Renal pelvis (tissue), 4 donors: ENCODE data around the gene SAA2. TPM values are rescaled to one million over a fixed set of nuclear protein-coding genes. Genes with fewer than 3 reads are reported as not detected.

ENCODE experiments used
- DNase-seq: peaks from one replicate; pipeline ENCODE4 v3.0.0-alpha.2; 2013
- polyA plus RNA-seq, 3 donors: library from polyadenylated mRNA; unstranded; fragments of 120-200 nt; gene quantifications; one replicate each; pipeline ENCODE4 v1.2.1, GENCODE V29; 2013; ENCODE audit not compliant: insufficient read length in 3 of 3

SAA2 gene
- polyA plus RNA-seq, 3 donors, result 0.31 TPM; not detected in 2

DNA sequence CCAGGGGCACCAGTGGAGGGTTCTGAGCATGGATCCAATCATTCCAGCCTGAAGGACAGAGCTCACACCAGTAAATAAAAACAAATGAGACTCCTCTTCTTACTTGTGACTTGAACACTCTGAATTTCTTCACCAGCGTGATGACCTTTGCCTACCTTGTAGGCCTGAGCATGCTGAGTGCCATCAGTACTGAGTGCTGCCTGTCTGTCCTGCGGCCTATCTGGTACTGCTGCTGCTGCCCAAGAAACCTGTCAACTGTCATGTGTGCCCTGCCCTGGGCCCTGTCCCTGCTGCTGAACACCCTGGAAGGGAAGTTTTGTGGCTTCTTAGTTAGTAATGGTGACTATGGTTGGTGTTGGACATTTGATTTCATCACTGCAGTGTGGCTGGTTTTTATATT lies 51.9 kb downstream of the SAA2 start:
- DNase-seq, result no peak

Other genes with a start within 250 kb of the SAA2 start
- 10 to 100 TPM; 18.5 to 21.8 (median 20.5) TPM for gene SERGEF, start 235.6 kb downstream of the SAA2 start, polyA plus RNA-seq
- gene TPH1, start 202.4 kb downstream of the SAA2 start, polyA plus RNA-seq, result 1 to 10 TPM in 2 of 3 donors, under 1 TPM in 1; 0.36 to 2.0 (median 1.6) TPM
- 10 to 100 TPM; 25.9 to 39.7 (median 36.1) TPM for gene SAAL1, start 142.6 kb downstream of the SAA2 start, polyA plus RNA-seq
- gene MRGPRX3, start 116.1 kb downstream of the SAA2 start, polyA plus RNA-seq, result under 1 TPM in 1 of 3 donors, not detected in 2; 0.13 TPM
- not detected for gene MRGPRX4, start 75.8 kb downstream of the SAA2 start, polyA plus RNA-seq
- gene SAA4, start 11.9 kb downstream of the SAA2 start, polyA plus RNA-seq, result not detected
- not detected for gene SAA1, start 17.6 kb upstream of the SAA2 start, polyA plus RNA-seq
- gene HPS5, start 73.5 kb upstream of the SAA2 start, polyA plus RNA-seq, result 10 to 100 TPM; 19.9 to 26.0 (median 24.3) TPM
- gene GTF2H1, start 73.9 kb upstream of the SAA2 start, polyA plus RNA-seq, result 10 to 100 TPM; 47.6 to 64.0 (median 58.7) TPM
- gene LDHA, start 145.9 kb upstream of the SAA2 start, polyA plus RNA-seq, result 100 to 1,000 TPM; 298 to 317 (median 306) TPM
- gene LDHC, start 163.7 kb upstream of the SAA2 start, polyA plus RNA-seq, result 1 to 10 TPM in 2 of 3 donors, under 1 TPM in 1; 0.13 to 2.2 (median 1.9) TPM
- gene LDHAL6A, start 207.2 kb upstream of the SAA2 start, polyA plus RNA-seq, result 1 to 10 TPM in 2 of 3 donors, under 1 TPM in 1; 0.67 to 1.5 (median 1.5) TPM